GM12865 (cell line): Measurements from ENCODE around the gene HELZ2.

Experiments
- DNase-seq: peaks from one replicate; pipeline ENCODE4 v3.0.0; 2010; ENCODE audit warnings: low read depth
- H3K4me3 ChIP-seq: 2 replicates; pipeline ENCODE4 v1.5.1; 2011; ENCODE audit warnings: mild to moderate bottlenecking, low read depth, low read length, control low read depth
- CTCF ChIP-seq: IDR thresholded peaks from 2 replicates; pipeline ENCODE4 v1.5.1; 2011; ENCODE audit warnings: low read length, control low read depth, low read depth, inconsistent platforms; ENCODE audit not compliant: insufficient read depth; ENCODE audit errors: missing control alignments

Gene HELZ2

GRCh38 chr20:63597651-63598478 is 23.8 kb upstream of the HELZ2 start:
- no peak for DNase-seq
- H3K4me3 ChIP-seq: no peak overlapping the region
- TF ChIP-seq CTCF: no peak

GRCh38 chr20:63596423-63596822 is 22.4 kb upstream of the HELZ2 start:
- no peak for TF ChIP-seq CTCF
- DNase-seq: no peak
- no peak overlapping the region for H3K4me3 ChIP-seq

GRCh38 chr20:63595416-63596127 is 21.5 kb upstream of the HELZ2 start:
- no peak for TF ChIP-seq CTCF
- DNase-seq: no peak
- no peak overlapping the region for H3K4me3 ChIP-seq

GRCh38 chr20:63594043-63594561 is 20.1 kb upstream of the HELZ2 start:
- no peak overlapping the region for H3K4me3 ChIP-seq
- no peak for TF ChIP-seq CTCF
- no peak for DNase-seq

- no peak for TF ChIP-seq CTCF
- no peak overlapping the region for H3K4me3 ChIP-seq
- DNase-seq: no peak
These were observed 18.6 kb upstream of the HELZ2 start for GRCh38 chr20:63592661-63593060.

- no peak for DNase-seq
- no peak overlapping the region for H3K4me3 ChIP-seq
- no peak for TF ChIP-seq CTCF
These were observed 17.8 kb upstream of the HELZ2 start for GRCh38 chr20:63591786-63592355.
